HG03558 (cell line): ENCODE data around the gene DNMT3L.

Experiments used
- ATAC-seq: cut with Tn5 transposase; IDR thresholded peaks from one replicate; pipeline ENCODE4 v1.9.1; 2021; ENCODE audit warnings: moderate number of reproducible peaks; ENCODE audit not compliant: unreplicated experiment; ENCODE audit errors: extremely low read depth

The DNMT3L gene

GRCh38 chr21:44282370-44282769 lies 20.7 kb upstream of the DNMT3L start:
- no peak for ATAC-seq

DNA sequence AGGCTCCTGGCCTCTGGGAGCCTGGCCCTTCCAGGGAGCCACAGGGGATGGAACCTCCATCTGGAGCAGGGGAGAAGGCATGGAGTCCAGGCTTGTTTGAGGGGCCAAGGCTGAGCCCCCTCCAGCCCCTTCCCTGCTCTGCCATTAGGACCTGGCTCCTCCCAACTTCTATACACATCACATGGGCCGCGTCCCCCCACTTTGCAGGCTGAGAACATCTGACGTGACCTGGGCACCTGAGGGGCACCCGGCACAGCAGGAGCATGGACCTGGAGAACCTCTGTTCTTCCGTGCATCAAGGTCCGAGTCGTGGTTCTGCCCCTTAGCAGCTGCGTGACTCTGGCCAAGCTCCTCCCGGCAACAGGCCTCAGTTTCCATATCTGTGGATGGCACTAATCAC lies 20.1 kb upstream of the DNMT3L start:
- ATAC-seq, result no peak

- ATAC-seq, result no peak
Observed at GRCh38 chr21:44279354-44280260, 17.9 kb upstream of the DNMT3L start.

- ATAC-seq, result no peak
Observed at GRCh38 chr21:44275041-44275440, 13.3 kb upstream of the DNMT3L start.

DNA sequence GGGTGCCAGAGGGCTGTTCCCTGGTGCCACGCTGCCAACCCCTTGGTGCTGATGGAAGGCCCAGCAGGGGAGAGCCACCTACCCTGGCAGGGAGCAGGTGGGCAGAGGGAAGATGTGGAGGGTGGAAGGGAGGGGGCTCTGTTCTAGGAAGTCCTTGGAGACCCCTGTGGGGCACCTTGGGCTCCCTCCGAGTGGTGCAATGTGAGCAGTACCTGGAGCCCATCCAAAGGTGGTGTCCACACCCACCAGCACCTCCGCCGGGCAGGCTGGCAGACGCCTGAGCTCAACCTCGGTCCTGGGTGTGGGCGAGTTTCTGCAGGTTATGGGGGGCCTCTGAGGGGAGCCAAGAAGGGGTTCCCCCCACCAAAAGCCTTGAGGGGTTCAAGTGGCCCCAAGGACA lies 11.3 kb upstream of the DNMT3L start:
- ATAC-seq, result no peak

DNA sequence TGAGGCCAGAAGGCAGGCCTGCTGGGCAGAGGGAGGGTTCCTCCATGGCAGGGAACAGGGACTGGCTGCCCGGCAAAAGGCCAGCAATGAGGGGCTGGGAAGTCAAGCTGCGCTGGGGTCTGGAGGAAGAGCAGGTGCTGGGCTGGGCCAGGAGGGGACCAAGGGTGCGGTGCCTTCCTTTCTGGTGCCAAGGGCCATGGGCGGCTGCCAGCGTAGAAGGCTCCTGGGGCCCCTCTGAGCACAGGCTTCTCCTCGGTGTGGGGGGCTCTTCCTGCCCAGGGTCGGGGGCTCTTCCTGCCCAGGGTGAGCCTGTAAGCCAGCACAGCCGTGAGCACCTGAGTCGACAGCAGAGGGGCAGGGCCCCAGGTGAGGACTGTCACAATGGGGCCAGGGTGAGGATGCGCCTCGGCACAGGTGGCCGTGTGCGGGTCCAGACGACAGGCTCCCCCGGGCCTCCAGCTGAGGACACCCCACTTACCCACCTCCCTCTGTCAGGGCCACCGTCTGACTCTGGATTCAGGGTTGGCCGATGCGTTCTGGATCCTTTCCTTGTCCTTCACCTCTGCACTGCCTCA lies 10.7 kb upstream of the DNMT3L start:
- no peak for ATAC-seq

DNA sequence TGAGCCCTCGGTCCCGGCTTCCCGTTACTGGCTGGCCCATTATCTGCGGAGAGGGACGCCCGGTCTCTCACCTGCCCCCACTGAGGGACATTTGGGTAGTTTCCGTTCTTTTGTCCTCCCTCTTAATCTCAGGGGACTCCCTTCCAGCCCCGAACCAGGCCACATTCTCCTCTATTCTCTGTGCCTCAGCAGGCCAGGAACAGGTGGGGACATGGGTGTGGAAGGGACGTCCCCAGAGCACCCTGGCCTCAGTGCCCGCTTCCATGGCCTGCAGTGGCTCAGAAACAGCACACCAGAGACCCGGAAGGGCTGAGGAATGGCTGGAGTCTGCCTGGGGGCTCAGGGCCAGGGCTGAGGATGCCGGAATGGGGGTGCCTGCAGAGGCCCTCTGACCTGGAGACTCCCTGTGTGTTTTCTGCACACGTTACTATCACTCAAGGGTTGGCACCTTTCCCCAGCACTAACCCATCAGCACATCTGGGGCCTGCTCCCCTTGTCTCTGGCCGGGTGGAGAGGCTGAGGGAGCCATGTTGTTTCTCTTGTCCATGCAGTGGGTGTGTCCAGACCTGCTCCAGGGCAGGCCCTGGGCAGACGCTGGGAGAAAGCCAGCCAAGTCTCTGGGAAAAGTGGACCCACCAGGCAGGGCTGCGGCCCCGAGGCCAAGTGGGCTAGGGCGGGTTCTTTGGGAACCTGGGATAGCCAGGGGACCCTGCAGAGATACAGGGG lies 10.0 kb upstream of the DNMT3L start:
- ATAC-seq, result no peak

- ATAC-seq, result no peak
Observed at GRCh38 chr21:44269090-44269489, 7.4 kb upstream of the DNMT3L start.

GRCh38 chr21:44267655-44268142 lies 6.0 kb upstream of the DNMT3L start:
- no peak for ATAC-seq

GRCh38 chr21:44265734-44266270 lies 4.1 kb upstream of the DNMT3L start:
- no peak for ATAC-seq

- no peak for ATAC-seq
Observed at GRCh38 chr21:44263768-44264167, 2.1 kb upstream of the DNMT3L start.

DNA sequence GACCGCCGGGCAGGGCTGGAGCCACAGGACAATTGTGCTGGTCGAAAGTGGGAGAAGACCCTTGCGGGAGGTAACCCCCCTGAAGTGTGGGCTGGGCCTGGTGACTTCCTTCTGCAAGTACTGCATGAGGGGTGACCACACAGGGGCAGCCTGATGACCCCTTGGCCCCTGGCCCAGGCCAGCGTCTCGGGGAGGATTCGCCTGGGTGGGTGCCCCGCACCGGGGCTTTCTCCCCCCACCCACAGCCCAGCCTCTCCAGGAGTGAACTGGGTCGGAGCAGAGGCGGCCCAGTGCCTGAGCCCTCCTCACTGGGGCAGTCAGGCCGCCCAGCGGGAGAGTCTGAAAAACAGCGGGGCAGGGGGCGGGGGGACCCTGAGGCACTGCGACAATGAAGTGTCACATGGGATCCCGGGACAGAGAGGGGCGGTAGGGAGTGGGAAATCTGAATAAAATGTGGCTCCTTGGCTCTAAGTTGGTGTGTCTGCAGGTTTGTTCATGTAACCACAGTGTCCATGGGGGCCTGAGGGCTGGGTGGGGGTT lies 1.6 kb upstream of the DNMT3L start:
- no peak for ATAC-seq

- ATAC-seq, result no peak
Observed at GRCh38 chr21:44262338-44263056, 800 bp upstream of the DNMT3L start.

DNA sequence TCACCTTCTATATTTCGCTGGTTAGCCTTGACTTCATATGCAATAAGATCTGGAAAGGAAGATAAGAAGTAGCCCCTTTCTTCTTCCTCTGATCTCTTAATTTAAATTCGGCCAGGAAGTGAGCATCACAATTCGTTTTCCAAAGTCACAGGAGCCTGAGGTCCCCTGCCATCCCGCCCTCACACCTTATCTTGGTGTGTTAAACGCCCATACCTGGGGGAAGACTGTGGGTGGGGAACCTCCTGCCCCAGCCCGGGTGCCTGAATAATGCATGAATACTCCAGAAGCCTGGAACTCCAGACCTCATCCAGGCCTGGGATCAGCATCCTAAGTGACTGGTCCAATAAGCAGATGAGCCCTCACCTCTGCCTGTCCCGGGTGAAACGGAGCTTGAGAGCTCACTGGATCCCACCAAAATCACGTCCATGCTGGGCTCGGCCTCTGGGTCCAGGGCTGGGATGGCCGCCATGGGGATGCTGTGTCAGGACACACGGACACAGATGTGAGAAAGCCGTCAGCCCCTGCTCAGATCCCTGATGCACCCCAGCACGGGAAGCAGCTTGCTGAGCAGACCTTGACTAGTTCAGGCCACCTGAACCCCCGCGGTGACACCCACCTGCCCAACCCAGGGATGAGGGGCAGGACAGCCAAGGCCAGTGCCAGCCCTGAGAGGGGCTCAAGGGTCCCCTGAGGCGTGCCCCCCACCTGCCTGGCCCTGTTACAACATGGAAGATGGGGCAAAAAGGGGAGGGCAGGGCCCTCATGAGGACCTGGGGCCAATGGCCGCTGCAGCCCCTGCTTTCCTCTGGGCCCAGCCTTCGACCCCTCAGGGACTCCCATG lies 686 bp downstream of the DNMT3L start:
- no peak for ATAC-seq

DNA sequence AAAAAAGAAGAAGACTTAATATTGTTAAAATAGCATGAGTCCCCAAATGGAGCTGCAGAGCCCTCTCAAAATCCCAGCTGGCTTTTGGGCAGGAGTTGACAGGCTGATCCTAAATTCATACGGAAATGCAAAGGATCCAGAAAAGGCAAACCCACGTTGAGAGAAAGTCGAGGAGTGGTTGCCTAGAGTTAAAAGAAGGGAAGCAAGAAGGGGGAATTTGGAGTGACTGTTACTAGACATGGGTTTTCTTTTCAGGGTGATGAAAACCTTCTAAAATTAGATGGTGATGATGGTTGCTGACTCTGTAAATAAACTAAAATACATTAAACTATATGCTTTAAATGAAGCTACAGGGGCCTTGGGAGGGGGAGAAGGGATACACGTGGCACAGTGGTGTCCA lies 1.6 kb downstream of the DNMT3L start:
- ATAC-seq, result no peak

DNA sequence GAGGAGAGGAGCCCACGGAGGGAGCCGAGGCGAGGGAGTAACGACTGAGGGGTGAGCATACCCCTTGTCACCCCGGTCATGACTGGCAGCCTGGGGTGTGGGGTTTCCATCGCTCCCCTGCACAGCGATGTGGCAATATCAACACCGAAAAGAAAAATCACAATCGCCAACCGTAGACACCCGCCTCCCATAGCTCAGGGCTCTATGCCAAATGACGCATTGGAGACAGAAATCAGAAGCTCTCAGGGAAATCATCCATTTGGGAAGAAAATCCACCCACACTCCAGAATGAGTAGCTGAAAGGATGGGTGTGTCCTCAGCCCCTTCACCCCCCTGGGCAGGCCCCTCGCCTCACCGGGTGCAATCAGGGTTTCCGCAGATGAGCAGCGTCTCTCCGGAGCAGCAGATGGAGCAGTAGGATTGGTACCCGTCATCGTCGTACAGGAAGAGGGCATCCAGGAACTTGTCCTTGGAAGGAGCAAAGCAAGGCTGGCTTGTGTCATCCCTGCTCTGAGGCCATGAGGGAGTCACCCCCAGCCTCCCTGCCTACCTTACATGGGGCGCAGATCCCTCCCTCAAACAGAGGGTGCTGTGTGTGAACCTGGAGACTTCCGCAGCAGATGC lies 2.5 kb downstream of the DNMT3L start:
- no peak for ATAC-seq

- ATAC-seq, result no peak
Observed at GRCh38 chr21:44258056-44258725, 3.5 kb downstream of the DNMT3L start.

GRCh38 chr21:44255511-44255981 lies 6.2 kb downstream of the DNMT3L start:
- ATAC-seq, result no peak
